Natural killer cell (primary cell): ENCODE results near the gene PAPLN. TPM values are rescaled to one million over a fixed set of nuclear protein-coding genes. Genes with fewer than 3 reads are reported as not detected.

Experiments used
- ATAC-seq, 3 donors: fragments of 150-1000 bp in 2 of 3; fragments of 200-7000 bp in 1 of 3; cut with Tn5 transposase; 1 replicate in 1 of 3; 2 replicates in 2 of 3; pipeline ENCODE4 v1.10.0; 2021; ENCODE audit warnings: mild to moderate bottlenecking in 2 of 3, moderate library complexity in 2 of 3
- DNase-seq, 2 donors: peaks; one replicate each; pipeline versions ENCODE4 v3.0.0 to v3.0.0-alpha.2; 2013 to 2021; ENCODE audit warnings: mixed read lengths in 1 of 2
- H3K27ac ChIP-seq: one replicate; pipeline ENCODE4 v1.5.1; 2013; ENCODE audit warnings: mild to moderate bottlenecking, low read length
- H3K27me3 ChIP-seq: one replicate; pipeline ENCODE4 v1.6.1; 2013; ENCODE audit warnings: low read length; ENCODE audit not compliant: control insufficient read depth, insufficient read depth
- H3K36me3 ChIP-seq: one replicate; pipeline ENCODE4 v1.6.1; 2013; ENCODE audit warnings: low read length; ENCODE audit not compliant: control insufficient read depth, insufficient read depth
- H3K4me1 ChIP-seq: one replicate; pipeline ENCODE4 v1.6.1; 2013; ENCODE audit warnings: low read length; ENCODE audit not compliant: control insufficient read depth, insufficient read depth
- H3K4me3 ChIP-seq: one replicate; pipeline ENCODE4 v1.5.1; 2013; ENCODE audit warnings: low read length
- H3K9me3 ChIP-seq: one replicate; pipeline ENCODE4 v1.6.1; 2013; ENCODE audit warnings: low read length; ENCODE audit not compliant: control insufficient read depth, insufficient read depth
- H3K27ac Mint-ChIP-seq, 2 donors: one replicate each; pipeline ENCODE4 v1.8.0; 2022; ENCODE audit warnings: mild to moderate bottlenecking in 2 of 2, mixed read lengths in 2 of 2, moderate library complexity in 1 of 2
- H3K27me3 Mint-ChIP-seq, 2 donors: one replicate each; pipeline ENCODE4 v1.8.0; 2022; ENCODE audit warnings: low read depth in 2 of 2, mixed read lengths in 2 of 2
- H3K36me3 Mint-ChIP-seq: one replicate; pipeline ENCODE4 v1.8.0; 2022; ENCODE audit warnings: mixed read lengths
- H3K4me1 Mint-ChIP-seq, 2 donors: one replicate each; pipeline ENCODE4 v1.8.0; 2022; ENCODE audit warnings: mixed read lengths in 2 of 2
- H3K4me3 Mint-ChIP-seq: one replicate; pipeline ENCODE4 v1.8.0; 2022; ENCODE audit warnings: mild to moderate bottlenecking, moderate library complexity, mixed read lengths
- H3K9me3 Mint-ChIP-seq, 2 donors: one replicate each; pipeline ENCODE4 v1.8.0; 2022; ENCODE audit warnings: mixed read lengths in 2 of 2
- CTCF ChIP-seq: fragments of 200-600 bp; IDR thresholded peaks from one replicate; pipeline ENCODE4 v1.8.0; 2022; ENCODE audit warnings: antibody characterized with exemption
- WGBS: methylation state at CpG from one replicate; pipeline ENCODE4 v1.1.7; 2013; ENCODE audit warnings: missing lambda C conversion rate; ENCODE audit not compliant: insufficient coverage; 5-methylcytosine and 5-hydroxymethylcytosine counted together
- intact Hi-C: fragments of 100-400 bp; cut with micrococcal nuclease; formaldehyde crosslinking; loops from one replicate; pipeline ENCODE4 v1.14.2; 2022
- total RNA-seq, 4 donors: library from RNA; stranded (reverse); fragments of 120-200 nt in 1 of 4; gene quantifications; one replicate each; pipeline versions ENCODE4 v1.2.3 to v1.2.4, GENCODE V29; 2013 to 2022

The PAPLN gene
- total RNA-seq, 3 donors from 2014 or later (not counting 1 experiment from before 2014, with no cell fraction given): 0.24 to 0.70 (median 0.34) TPM

GRCh38 chr14:73252491-73253322 lies 15.4 kb downstream of the PAPLN start:
- H3K27me3 ChIP-seq: no peaks in the 10 kb centered on the region
- Mint-ChIP-seq H3K4me1 (peaks cover 0 to 4% of the 10 kb centered on the region in 2 donors), H3K4me3 (no peak overlapping the region), H3K27me3 (no peaks in the 10 kb centered on the region), H3K27ac (no peak overlapping the region), H3K36me3 (no peaks in the 10 kb centered on the region), H3K9me3 (no peaks in the 10 kb centered on the region)
- no peak overlapping the region for H3K27ac ChIP-seq
- DNase-seq (no peak), ATAC-seq (no peak)
- H3K36me3 ChIP-seq: no peaks in the 10 kb centered on the region
- no peak for TF ChIP-seq CTCF
- 88% methylated on average over 29 of the region's 29 CpGs for WGBS
- H3K9me3 ChIP-seq: no peaks in the 10 kb centered on the region
- H3K4me1 ChIP-seq: peaks cover 4% of the 10 kb centered on the region
- intact Hi-C loops: no loop called here
- H3K4me3 ChIP-seq: no peak overlapping the region

GRCh38 chr14:73253323-73253610 lies 16.0 kb downstream of the PAPLN start:
- 90% methylated on average over 10 of the region's 10 CpGs for WGBS
- H3K4me3 ChIP-seq: no peak overlapping the region
- Mint-ChIP-seq H3K27ac (no peak overlapping the region), H3K27me3 (no peaks in the 10 kb centered on the region), H3K36me3 (no peaks in the 10 kb centered on the region), H3K4me3 (no peak overlapping the region), H3K9me3 (no peaks in the 10 kb centered on the region), H3K4me1 (peaks cover 0 to under 1% of the 10 kb centered on the region in 2 donors)
- no peaks in the 10 kb centered on the region for H3K27me3 ChIP-seq
- no peaks in the 10 kb centered on the region for H3K4me1 ChIP-seq
- no peaks in the 10 kb centered on the region for H3K36me3 ChIP-seq
- TF ChIP-seq CTCF: no peak
- no peak overlapping the region for H3K27ac ChIP-seq
- DNase-seq (no peak), ATAC-seq (no peak)
- no peaks in the 10 kb centered on the region for H3K9me3 ChIP-seq
- intact Hi-C loops: no loop called here

GRCh38 chr14:73253721-73254120 lies 16.4 kb downstream of the PAPLN start:
- Mint-ChIP-seq H3K27ac (no peak overlapping the region), H3K36me3 (no peaks in the 10 kb centered on the region), H3K9me3 (no peaks in the 10 kb centered on the region), H3K4me3 (no peak overlapping the region), H3K4me1 (no peaks in the 10 kb centered on the region), H3K27me3 (no peaks in the 10 kb centered on the region)
- H3K36me3 ChIP-seq: no peaks in the 10 kb centered on the region
- H3K4me1 ChIP-seq: no peaks in the 10 kb centered on the region
- WGBS: 89% methylated on average over 12 of the region's 12 CpGs
- no peak for TF ChIP-seq CTCF
- no peak for DNase-seq
- intact Hi-C loops: no loop called here
- H3K27me3 ChIP-seq: no peaks in the 10 kb centered on the region
- ATAC-seq: no peak
- H3K27ac ChIP-seq: no peak overlapping the region
- no peaks in the 10 kb centered on the region for H3K9me3 ChIP-seq
- H3K4me3 ChIP-seq: no peak overlapping the region
